GM19438 (cell line): ENCODE data around the gene TRIM2.

Experiments used
- ATAC-seq: cut with Tn5 transposase; IDR thresholded peaks from one replicate; pipeline ENCODE4 v1.9.1; 2021; ENCODE audit warnings: low read depth; ENCODE audit not compliant: unreplicated experiment

The TRIM2 gene

GRCh38 chr4:153269218-153269990, 65.2 kb downstream of the TRIM2 start:
- no peak for ATAC-seq

DNA sequence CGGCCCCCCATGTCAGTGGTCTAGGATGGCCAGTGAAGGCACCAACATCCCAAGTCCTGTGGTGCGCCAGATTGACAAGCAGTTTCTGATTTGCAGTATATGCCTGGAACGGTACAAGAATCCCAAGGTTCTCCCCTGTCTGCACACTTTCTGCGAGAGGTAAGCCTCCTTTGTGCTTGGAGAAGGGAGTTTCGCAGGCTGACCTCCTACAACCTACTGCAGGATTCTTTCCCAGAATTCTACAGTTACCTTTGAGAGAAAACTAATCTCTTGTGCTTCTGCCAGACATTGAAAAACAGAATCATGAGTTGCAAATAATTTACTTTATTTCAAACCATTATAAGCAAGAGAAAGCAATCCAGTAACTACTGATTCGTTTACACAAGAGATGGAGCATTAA, 66.1 kb downstream of the TRIM2 start:
- ATAC-seq = no peak

DNA sequence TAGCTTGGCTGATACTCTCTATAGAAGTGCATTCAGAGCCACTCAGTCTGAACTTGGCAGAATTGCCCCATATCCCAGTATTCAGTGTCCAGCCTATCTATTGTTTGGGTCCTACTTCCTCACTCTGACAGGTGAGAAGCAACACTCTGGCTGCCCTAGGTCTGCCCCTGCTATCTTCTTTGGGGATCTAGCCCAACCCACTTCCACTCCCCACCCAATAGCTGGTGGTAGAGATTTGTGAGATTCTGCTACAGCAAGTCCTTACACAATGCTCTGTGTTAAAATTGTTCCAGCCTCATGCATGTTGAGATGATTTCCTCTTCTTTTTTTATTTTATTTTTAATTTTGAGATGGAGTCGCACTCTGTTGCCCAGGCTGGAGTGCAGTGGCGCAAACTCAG, 67.6 kb downstream of the TRIM2 start:
- no peak for ATAC-seq

- no peak for ATAC-seq
These were observed 69.5 kb downstream of the TRIM2 start for GRCh38 chr4:153273751-153274150.

DNA sequence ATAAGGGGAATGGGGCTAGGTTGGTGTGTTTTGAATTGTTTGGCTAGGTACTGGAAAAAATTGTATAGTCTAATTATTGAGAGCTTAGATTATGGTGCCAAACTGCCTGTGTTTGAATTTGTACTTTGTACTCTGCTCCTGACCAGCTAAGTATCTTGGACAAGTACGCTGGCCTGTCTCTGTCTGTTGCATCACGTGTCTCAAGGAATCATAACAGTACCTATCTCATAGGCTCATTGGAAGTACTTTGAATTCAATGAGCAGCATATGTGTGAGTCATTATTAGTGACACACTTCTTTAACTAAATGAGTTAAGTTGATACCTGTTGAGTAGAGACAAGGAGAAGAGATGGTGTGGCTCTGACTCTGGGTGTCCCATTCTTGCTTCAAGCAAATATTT, 70.7 kb downstream of the TRIM2 start:
- ATAC-seq = no peak

DNA sequence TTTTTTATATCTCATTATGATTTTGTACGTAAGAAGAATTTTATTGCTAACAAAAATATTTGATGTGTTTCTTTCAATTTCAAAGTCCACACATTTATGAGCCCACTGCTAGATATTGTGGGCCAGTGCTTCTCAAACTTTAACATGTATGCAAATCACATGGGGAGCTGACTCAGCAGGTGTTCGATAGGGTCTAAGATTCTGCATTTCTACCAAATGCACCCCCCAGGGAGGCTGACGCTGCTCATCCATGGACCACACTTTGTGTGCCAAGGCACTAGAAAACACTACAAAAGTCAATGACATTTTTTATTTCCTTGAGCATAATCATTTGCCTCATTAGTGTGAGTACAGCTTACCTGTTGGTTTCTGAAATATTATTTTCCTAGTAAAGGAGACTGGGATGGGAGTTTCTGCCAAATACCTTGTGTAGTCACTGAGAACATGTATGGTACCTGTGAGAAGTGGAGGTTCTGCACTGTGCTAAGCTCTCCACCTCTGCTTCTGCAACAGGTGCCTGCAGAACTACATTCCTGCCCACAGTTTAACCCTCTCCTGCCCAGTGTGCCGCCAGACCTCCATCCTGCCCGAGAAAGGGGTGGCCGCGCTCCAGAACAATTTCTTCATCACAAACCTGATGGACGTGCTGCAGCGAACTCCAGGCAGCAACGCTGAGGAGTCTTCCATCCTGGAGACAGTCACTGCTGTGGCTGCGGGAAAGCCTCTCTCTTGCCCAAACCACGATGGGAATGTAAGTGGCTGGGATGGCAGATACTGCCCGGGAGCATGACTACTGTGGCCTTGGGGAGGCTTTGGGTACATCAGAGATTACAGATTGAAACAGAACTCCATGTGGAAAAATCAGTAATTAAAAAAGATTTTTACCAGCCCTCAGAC, 71.4 kb downstream of the TRIM2 start:
- no peak for ATAC-seq

DNA sequence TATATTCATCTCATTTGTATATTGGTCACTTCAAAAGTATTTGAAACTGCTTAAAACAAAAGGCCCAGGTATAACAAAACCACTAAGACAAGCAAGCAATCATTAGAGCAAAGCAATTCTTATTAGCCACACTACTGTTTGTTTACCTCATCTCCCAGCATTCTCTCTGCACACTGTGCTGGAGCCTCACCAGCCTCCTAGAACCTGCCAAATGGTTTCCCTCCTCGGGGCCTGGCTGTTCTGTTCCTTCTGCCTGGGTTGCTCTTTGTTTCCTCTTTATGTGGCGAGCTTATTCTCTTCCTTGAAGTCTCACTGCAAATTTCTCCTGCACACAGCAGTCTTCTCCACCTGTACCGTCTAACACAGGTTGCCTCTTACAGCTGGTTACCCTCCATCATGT, 72.7 kb downstream of the TRIM2 start:
- no peak for ATAC-seq

- no peak for ATAC-seq
These were observed 77.2 kb downstream of the TRIM2 start for GRCh38 chr4:153281476-153281875.

DNA sequence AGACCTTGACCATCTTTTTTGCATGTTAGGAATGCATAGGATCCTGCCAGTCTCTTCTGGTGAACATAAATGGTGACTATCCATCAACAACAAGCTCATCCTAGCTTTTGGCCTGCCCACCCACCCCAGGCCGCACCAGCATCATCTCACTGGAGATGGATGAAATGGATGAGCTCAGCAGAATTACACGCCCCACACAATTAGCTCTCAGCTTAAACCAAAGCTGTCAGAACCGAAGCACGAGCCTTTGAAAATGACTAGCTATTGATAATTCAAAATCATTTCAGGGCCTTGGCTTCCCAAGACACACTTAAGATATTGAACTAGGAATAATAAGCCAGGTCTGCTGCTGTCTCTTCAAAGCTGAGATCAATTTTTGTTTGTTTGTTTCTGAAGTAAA, 77.8 kb downstream of the TRIM2 start:
- ATAC-seq = no peak

DNA sequence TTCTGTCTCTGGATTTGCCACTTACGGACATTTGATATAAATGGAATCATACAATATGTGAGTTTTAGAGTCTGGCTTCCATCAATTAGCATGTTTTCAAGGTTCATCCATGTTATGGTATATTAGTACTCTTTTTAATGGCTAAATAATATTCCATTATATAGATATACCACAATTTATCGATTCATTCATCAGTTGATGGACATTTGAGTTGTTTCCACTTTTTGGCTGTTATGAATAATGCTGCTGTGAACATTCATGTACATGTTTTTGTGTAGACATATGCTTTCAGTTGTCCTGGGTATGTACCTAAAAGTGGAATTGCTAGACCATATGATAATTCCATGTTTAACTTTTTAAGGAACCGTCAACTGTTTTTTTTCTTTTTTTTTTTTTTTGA, 79.0 kb downstream of the TRIM2 start:
- ATAC-seq = no peak

DNA sequence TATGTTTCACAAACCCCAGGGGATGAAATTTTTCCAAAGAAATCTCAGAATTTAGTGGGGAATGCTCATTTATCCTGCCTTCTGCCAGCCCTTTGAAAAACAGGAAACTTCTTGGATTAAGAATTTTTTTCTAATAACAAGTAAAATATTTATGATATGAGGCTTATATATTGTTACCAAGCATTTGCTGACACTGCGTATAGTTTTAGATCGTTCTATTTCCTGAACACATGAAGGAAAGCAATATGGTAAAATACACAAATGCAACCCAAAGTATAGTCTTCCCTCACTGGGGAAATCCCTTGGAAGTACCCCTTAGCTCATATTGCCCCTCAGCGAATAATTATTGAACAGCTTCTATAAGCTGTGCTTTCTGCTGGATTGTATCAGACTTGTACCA, 85.9 kb downstream of the TRIM2 start:
- no peak for ATAC-seq

GRCh38 chr4:153291562-153291961, 87.3 kb downstream of the TRIM2 start:
- no peak for ATAC-seq

- ATAC-seq = no peak
These were observed 88.9 kb downstream of the TRIM2 start for GRCh38 chr4:153292897-153293741.

- no peak for ATAC-seq
These were observed 89.5 kb downstream of the TRIM2 start for GRCh38 chr4:153293742-153294057.

- no peak for ATAC-seq
These were observed 90.4 kb downstream of the TRIM2 start for GRCh38 chr4:153294631-153295030.

- no peak for ATAC-seq
These were observed 91.0 kb downstream of the TRIM2 start for GRCh38 chr4:153295131-153295755.

GRCh38 chr4:153296040-153296823, 92.0 kb downstream of the TRIM2 start:
- no peak for ATAC-seq

DNA sequence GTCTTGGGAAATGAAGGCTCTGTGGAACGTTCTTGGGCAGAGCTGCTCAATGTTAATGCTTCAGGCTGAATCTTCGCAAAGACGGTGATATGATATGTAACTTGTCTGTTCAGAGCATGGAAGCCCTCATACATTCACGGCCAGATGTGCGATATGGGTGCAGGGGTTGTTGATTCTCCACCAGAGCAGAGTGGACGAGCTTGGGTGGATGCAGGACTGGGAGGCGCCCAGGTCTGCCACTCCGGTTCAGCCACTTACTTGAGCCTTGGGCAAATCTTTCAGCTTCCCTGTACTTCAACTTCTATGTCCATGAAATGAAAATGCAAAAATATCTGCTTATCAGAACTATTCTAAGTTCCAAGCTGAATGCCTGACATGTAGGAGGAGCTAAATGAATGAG, 92.9 kb downstream of the TRIM2 start:
- no peak for ATAC-seq

- ATAC-seq = no peak
These were observed 106.5 kb downstream of the TRIM2 start for GRCh38 chr4:153310793-153311192.

DNA sequence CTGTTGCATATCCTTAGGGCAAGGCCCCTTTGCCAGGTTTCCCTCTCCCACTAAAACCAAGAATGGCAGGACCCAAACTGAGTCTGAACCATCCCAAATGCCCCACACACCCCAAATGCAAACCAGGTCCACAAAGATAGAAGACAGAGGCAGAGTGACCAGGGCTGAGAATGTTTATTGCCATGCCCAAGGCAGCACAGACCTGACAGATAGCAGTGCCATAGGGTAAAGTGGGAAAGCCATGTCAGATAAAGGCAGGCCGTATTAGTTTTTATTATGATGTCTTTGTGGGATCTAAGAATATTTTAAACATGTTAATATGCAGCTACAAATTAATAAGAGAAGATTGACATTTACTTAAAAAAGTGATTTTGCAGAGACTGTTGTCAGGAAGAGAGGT, 110.7 kb downstream of the TRIM2 start:
- no peak for ATAC-seq
